Mucosa of stomach (tissue), 1 donor: ENCODE measurements around the gene ESPNL.
"Not testable (repeated sequence)": the region's sequence is repeated elsewhere in the genome, so short reads cannot be mapped to it uniquely, and the experiment has no call there.

Source experiments
- H3K27me3 ChIP-seq: one replicate; pipeline ENCODE4 v1.7.0; 2013; ENCODE audit warnings: mild to moderate bottlenecking, low read length; ENCODE audit not compliant: control insufficient read depth, insufficient read depth
- H3K36me3 ChIP-seq: one replicate; pipeline ENCODE4 v1.7.0; 2013; ENCODE audit warnings: low read length; ENCODE audit not compliant: control insufficient read depth, insufficient read depth
- H3K4me1 ChIP-seq: one replicate; pipeline ENCODE4 v1.7.0; 2013; ENCODE audit warnings: mild to moderate bottlenecking, low read length; ENCODE audit not compliant: control insufficient read depth, insufficient read depth
- H3K4me3 ChIP-seq: one replicate; pipeline ENCODE4 v1.7.0; 2013; ENCODE audit warnings: low read length
- H3K9ac ChIP-seq: one replicate; pipeline ENCODE4 v1.7.0; 2013; ENCODE audit warnings: mild to moderate bottlenecking, low read length, moderate library complexity
- H3K9me3 ChIP-seq: one replicate; pipeline ENCODE4 v1.7.0; 2013; ENCODE audit warnings: mild to moderate bottlenecking, low read length, moderate library complexity; ENCODE audit not compliant: control insufficient read depth
- donor health status: Pancreatic carcinoma.

The ESPNL gene

GRCh38 chr2:238100049-238100820, at the start of gene ESPNL:
Gene ESPNL (plus strand): TSS chr2:238100340. CDS start chr2:238100420, 80 bp downstream.
- H3K4me3 ChIP-seq: no peak within 1 kb of the TSS
- H3K36me3 ChIP-seq: no peaks in the 10 kb centered on the region
- no peaks in the 10 kb centered on the region for H3K9me3 ChIP-seq
- H3K4me1 ChIP-seq: peaks cover 8% of the 10 kb centered on the region
- H3K27me3 ChIP-seq: no peaks in the 10 kb centered on the region
- H3K9ac ChIP-seq: no peak within 1 kb of the TSS

GRCh38 chr2:238053191-238053776, 46.9 kb upstream of the ESPNL start:
- Histone ChIP-seq H3K9me3 (no peaks in the 10 kb centered on the region), H3K4me1 (no peaks in the 10 kb centered on the region), H3K9ac (no peak overlapping the region), H3K27me3 (no peaks in the 10 kb centered on the region), H3K4me3 (no peak overlapping the region), H3K36me3 (no peaks in the 10 kb centered on the region)

DNA sequence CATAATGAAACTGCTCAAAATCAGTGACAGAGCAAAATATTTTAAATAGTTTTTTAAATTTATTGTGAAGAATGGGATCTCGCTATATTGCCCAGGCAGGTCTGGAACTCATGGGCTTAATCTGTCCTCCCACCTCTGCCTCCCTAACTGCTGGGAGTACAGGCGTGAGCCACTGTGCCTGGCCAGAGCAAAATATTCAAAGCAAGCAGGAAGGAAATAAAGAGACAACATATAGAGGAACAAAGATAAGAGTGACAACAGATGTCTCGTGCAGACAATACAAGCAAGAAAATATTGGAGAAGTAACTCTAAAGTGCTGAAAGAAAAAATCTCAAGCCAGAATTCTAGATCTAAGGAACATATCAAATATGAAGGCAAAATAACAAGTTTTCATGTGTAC, 44.3 kb upstream of the ESPNL start:
- no peaks in the 10 kb centered on the region for H3K9me3 ChIP-seq
- no peaks in the 10 kb centered on the region for H3K36me3 ChIP-seq
- no peak overlapping the region for H3K4me3 ChIP-seq
- no peak overlapping the region for H3K9ac ChIP-seq
- H3K4me1 ChIP-seq: peaks cover 8% of the 10 kb centered on the region
- no peaks in the 10 kb centered on the region for H3K27me3 ChIP-seq

GRCh38 chr2:238057696-238058575, 42.2 kb upstream of the ESPNL start:
- not testable (repeated sequence) for H3K4me3 ChIP-seq, H3K36me3 ChIP-seq, H3K9me3 ChIP-seq, H3K27me3 ChIP-seq, H3K9ac ChIP-seq
- H3K4me1 ChIP-seq: peaks cover 17% of the 10 kb centered on the region

- Histone ChIP-seq H3K27me3 (no peaks in the 10 kb centered on the region), H3K4me1 (peaks cover 20% of the 10 kb centered on the region), H3K36me3 (no peaks in the 10 kb centered on the region), H3K4me3 (peak overlapping the region; percentile 88), H3K9ac (no peak overlapping the region), H3K9me3 (no peaks in the 10 kb centered on the region)
Observed at GRCh38 chr2:238059505-238059904, 40.6 kb upstream of the ESPNL start.

GRCh38 chr2:238060096-238060541, 40.0 kb upstream of the ESPNL start:
- Histone ChIP-seq H3K27me3 (no peaks in the 10 kb centered on the region), H3K4me1 (peaks cover 20% of the 10 kb centered on the region), H3K36me3 (no peaks in the 10 kb centered on the region), H3K4me3 (peak overlapping the region; percentile 88), H3K9me3 (no peaks in the 10 kb centered on the region), H3K9ac (peak overlapping the region; percentile 87)

- Histone ChIP-seq H3K9me3 (no peaks in the 10 kb centered on the region), H3K4me1 (peaks cover 20% of the 10 kb centered on the region), H3K27me3 (no peaks in the 10 kb centered on the region), H3K9ac (peak within 1 kb of the TSS; percentile 87), H3K4me3 (peak within 1 kb of the TSS; percentile 88), H3K36me3 (no peaks in the 10 kb centered on the region)
Observed at GRCh38 chr2:238060542-238061314, 39.4 kb upstream of the ESPNL start, which contains the start of gene SCLY. Gene SCLY (plus strand): TSS chr2:238061001. CDS start chr2:238061055, 54 bp downstream.

DNA sequence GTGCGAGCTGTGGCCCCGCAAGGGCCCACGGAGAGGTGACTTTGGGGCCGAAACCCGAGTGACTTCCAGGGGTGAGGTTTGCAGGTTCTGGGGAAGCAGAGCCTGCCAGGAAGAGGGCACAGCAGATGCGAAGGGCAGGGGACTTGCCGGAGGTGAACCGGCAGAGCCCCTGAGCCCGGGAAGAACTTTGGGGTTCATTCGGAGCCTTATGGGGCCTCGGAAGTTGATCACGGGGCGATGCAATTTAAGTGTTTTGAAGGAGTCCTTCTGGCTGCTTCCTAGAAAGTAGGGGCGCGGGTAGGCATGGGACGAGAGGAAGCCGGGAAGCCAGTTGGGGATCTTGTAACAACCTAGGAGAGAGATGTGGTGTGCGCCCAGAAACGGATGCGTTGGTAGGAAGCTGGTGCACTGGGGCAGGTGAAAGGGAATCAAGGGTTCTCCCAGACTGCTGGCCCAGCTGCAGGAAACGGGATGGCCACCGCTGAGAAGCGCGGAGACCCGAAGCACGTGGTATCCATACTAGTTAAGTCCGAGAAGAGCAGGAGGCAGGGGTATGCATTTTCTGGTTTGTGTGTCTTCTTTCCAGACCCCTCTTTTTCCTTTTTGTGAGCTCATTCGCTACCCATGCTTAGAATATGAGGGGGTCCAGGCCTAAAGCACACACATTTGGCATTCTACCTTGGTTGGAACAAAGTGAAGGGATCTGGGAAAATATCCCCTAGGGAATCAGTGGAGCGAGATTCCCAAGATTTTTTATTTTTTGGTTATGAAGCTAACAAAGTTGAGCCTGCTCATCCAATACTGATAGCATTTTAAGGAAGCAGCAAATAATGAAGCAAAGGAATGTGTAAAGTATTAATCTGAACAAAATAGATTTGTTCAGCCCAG, 38.6 kb upstream of the ESPNL start:
- peak overlapping the region; percentile 83 for H3K4me3 ChIP-seq
- H3K4me1 ChIP-seq: peaks cover 20% of the 10 kb centered on the region
- peak overlapping the region; percentile 76 for H3K9ac ChIP-seq
- H3K9me3 ChIP-seq: no peaks in the 10 kb centered on the region
- no peaks in the 10 kb centered on the region for H3K27me3 ChIP-seq
- no peaks in the 10 kb centered on the region for H3K36me3 ChIP-seq

GRCh38 chr2:238063414-238064189, 36.5 kb upstream of the ESPNL start:
- H3K27me3 ChIP-seq: no peaks in the 10 kb centered on the region
- no peaks in the 10 kb centered on the region for H3K9me3 ChIP-seq
- no peak overlapping the region for H3K9ac ChIP-seq
- no peaks in the 10 kb centered on the region for H3K36me3 ChIP-seq
- H3K4me1 ChIP-seq: peaks cover 20% of the 10 kb centered on the region
- H3K4me3 ChIP-seq: no peak overlapping the region

DNA sequence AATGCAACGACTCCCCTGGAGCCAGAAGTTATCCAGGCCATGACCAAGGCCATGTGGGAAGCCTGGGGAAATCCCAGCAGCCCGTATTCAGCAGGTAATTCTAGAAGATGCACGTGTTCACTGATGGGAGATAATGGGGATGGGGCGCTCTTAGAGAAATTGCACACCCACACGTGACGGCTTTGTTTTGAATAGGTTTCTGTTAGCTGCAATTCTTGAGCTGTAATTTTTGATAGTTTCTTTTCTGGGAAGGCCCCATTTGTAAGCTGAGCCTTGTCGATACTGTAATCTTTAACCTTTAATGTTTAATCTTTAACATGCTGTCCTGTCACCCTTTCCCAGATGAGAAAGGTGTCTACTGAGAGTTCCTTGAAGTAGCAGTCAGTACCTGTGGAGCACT, 35.8 kb upstream of the ESPNL start:
- H3K4me1 ChIP-seq: peaks cover 20% of the 10 kb centered on the region
- H3K36me3 ChIP-seq: peaks cover 3% of the 10 kb centered on the region
- H3K9me3 ChIP-seq: no peaks in the 10 kb centered on the region
- no peaks in the 10 kb centered on the region for H3K27me3 ChIP-seq
- H3K9ac ChIP-seq: no peak overlapping the region
- H3K4me3 ChIP-seq: no peak overlapping the region
